HG03469 (cell line): ENCODE data around the gene SGSH.
A peak's percentile ranks its signal among the peaks of the same experiment; 100 is the strongest.
"Not testable (repeated sequence)": the region's sequence is repeated elsewhere in the genome, so short reads cannot be mapped to it uniquely, and the experiment has no call there.

Experiments
- ATAC-seq: cut with Tn5 transposase; IDR thresholded peaks from one replicate; pipeline ENCODE4 v1.9.1; 2021; ENCODE audit warnings: mild to moderate bottlenecking, moderate library complexity, moderate number of reproducible peaks; ENCODE audit not compliant: unreplicated experiment

SGSH gene

DNA sequence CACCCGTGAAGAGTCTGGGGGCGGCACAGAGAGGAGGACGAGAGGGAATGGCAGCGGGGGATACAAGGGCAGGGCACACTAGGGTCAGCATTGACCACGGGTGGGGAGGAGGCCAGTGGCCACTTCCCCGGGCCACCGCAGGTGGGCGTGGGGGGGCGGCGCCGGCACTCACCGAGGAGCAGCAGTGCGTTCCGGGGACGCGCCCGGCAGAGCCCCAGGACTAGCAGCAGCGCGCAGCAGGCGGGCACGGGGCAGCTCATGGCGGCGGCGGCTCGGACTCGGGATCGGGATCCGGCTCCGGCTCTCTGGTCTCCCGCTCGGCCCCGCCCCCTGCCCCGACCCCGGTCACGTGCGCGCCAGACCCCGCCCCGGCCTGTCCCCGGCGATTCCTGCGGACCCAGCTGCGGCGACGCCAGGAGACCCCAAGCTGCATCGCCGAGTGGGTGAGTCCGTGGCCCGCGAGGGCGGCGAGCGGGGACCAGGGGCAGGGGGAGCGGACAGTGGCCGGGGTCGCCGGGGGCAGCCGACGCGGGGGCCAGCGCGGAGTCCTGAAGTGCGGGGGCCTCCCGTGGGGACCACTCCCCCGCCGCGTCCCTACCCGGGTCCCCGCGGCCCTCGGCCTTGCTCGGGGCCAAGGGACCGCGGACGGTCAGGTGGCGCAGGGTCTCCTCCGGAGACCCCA, at the start of gene SGSH, which contains the start of gene SLC26A11:
TSS of gene SGSH (minus strand) at position 280 of the 682 bp plus-strand sequence. CDS start at position 260, 20 bp downstream.
TSS of gene SLC26A11 (plus strand) at position 374 of the 682 bp plus-strand sequence. CDS start 1,134 bp downstream, outside the sequence.
- peak; percentile 15 for ATAC-seq

GRCh38 chr17:80269405-80269807, 49.3 kb upstream of the SGSH start:
- ATAC-seq, result no peak

DNA sequence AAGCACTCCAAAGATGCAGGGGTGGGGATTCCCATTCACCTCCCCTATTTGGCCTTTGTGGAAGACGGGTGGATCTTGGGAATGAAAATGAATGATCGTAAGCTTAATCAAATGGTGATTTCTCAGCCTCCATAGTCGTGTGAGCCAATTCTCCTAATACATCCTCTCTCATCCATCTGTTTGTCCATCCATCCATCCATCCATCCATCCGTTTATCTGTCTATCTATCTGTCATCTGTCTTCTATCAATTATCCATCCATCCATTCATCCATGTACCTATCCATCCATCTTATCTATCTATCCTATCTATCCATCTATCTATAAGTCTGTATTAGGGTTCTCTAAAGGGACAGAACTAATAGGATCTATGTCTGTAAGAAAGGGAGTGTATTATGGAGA, 48.3 kb upstream of the SGSH start:
- no peak for ATAC-seq

DNA sequence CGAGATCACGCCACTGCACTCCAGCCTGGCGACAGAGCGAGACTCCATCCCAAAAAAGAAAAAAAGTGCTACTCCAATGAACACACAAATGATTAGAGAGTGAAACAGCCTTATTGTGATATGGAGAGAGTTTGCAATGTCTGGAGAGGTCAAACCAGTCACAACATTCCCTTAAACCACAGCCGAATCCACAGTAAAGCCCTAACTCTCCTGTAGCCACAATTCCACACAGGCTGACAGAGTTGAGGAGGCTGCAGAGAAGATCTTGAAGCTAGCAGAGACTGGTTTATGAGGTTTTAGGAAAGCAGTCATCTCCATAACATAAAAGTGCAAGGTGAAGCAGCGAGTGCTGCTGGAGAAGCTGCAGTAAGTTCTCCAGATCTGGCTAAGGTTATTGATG, 47.3 kb upstream of the SGSH start:
- ATAC-seq, result no peak

DNA sequence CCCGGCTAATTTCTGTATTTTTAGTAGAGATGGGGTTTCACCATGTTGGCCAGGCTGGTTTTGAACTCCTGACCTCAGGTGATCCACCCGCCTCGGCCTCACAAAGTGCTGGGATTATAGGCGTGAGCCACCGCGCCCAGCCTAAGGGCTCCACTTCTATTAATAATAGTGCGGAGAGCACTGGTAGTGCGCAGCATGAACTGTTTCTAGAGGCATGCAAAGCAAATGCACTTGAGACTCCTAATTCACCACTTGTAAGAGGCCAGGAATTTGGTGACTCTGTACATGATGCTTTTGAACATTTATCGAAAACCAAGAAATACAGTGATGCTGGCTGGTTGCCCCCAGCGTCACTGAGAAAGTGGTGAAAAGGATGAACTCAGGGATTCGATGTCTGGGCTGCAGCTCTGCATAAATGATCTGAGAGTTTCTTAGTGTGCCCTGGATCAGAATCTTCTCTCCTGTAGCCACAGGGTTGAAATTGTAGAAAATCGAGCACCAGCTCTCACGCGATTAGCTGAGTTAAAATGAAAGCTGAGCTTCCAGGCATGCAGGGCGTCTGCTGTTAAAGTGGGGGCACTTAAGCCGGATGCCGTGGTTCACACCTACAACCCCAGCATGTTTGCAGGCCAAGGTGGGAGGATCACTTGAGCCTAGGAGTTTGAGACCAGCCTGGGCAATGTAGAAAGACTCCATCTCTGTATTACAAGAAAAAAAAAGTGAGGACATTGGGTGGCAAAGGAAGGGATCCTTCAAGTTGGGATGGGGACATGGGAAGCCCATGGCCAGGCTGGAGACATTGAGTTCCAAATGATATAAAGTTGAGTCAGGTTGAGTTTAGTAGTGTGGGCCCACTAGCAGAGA, 45.3 kb upstream of the SGSH start:
- ATAC-seq, result peak; percentile 27

- ATAC-seq, result no peak
Observed at GRCh38 chr17:80264205-80265075, 44.3 kb upstream of the SGSH start.

- ATAC-seq, result no peak
Observed at GRCh38 chr17:80263253-80264204, 43.4 kb upstream of the SGSH start.

GRCh38 chr17:80262775-80263244, 42.7 kb upstream of the SGSH start:
- ATAC-seq, result no peak

- no peak for ATAC-seq
Observed at GRCh38 chr17:80262291-80262690, 42.2 kb upstream of the SGSH start.

GRCh38 chr17:80261895-80262279, 41.8 kb upstream of the SGSH start:
- no peak for ATAC-seq

GRCh38 chr17:80261159-80261894, 41.2 kb upstream of the SGSH start:
- ATAC-seq, result no peak

- no peak for ATAC-seq
Observed at GRCh38 chr17:80260791-80261158, 40.6 kb upstream of the SGSH start, which contains the start of gene RNF213. RNF213 (plus strand) TSS chr17:80260852; CDS start chr17:80263682, 2,830 bp downstream.

DNA sequence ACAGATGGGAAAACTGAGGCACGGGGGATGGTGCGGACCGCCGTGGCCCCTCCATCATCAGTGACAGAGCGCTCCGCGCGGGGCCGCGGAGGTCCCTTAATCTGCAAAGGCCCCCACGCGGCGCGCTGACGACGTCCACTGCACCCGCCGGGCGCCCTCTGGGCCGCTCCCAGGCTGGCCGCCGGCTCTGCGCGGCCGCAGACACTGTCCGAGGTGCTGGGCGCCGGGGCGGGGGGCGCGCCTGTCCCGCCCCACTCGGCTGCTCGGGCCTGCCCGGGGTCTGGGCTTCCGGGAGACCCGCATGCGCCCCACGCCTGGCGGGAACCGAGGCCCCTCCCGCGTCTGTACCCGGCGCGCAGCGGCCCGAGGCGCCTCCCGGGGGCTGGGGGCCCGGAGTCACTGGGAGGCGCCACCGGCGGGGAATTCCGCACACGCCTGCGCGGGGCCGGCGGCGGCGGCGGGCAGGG, 40.0 kb upstream of the SGSH start:
- no peak for ATAC-seq

GRCh38 chr17:80259457-80260068, 39.4 kb upstream of the SGSH start:
- no peak for ATAC-seq

- ATAC-seq, result not testable (repeated sequence)
Observed at GRCh38 chr17:80258296-80258695, 38.2 kb upstream of the SGSH start.

DNA sequence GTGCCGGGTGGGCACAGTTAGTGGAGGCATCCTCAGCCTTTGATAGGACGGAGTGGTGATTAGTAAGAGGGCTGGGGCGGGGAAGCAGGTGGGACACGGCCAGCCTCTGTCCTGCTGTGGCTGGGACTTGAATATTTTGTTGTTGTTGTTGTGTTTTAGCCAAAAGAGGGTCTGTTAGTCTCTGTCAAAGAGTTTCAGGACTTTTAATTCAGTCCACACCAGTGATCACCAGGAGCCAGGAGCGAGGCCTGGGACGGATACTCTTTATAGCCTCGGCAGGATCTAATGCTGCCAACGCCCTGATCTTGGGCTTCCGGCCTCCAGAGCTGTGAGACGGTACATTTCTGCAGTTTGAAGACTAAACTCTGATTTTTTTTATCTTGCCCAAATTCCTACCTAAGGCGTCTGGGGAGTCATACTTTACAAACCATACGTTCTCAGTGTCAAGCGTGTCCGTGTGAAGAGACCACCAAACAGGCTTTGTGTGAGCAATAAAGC, 37.6 kb upstream of the SGSH start:
- ATAC-seq, result no peak

DNA sequence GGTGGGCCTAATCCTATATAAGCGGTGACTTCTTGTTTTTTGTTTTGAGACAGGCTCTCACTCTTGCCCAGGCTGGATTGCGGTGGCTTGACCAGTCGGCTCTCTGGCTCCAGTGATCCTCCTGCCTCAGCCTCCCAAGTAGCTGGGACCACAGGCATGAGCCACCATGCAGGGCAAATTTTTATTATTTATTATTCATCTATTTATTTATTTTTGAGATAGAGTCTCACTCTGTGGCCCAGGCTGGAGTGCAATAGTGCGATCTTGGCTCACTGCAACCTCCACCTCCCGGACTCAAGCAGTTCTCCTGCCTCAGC, 35.9 kb upstream of the SGSH start:
- no peak for ATAC-seq
